Left lung (tissue), 10 donors: Measurements from ENCODE around the gene SSC4D. TPM values are rescaled to one million over a fixed set of nuclear protein-coding genes. Genes with fewer than 3 reads are reported as not detected.

Experiments
- ATAC-seq: fragments of 200-7000 bp; cut with Tn5 transposase; one replicate; pipeline ENCODE4 v1.9.1; 2020; ENCODE audit warnings: moderate library complexity
- DNase-seq, 4 donors: peaks; one replicate each; pipeline ENCODE4 v3.0.0-alpha.2; 2013 to 2020
- H3K27ac ChIP-seq, 2 donors: fragments of 200-600 bp; sonication (generic) in 1 of 2; one replicate each; pipeline versions ENCODE4 v1.5.0 to v1.8.0; 2020 to 2021
- H3K27me3 ChIP-seq, 2 donors: fragments of 200-600 bp; sonication (generic) in 1 of 2; one replicate each; pipeline versions ENCODE4 v1.5.0 to v1.8.0; 2020 to 2021
- H3K36me3 ChIP-seq, 2 donors: fragments of 200-600 bp; sonication (generic) in 1 of 2; one replicate each; pipeline versions ENCODE4 v1.5.0 to v1.8.0; 2020 to 2021
- H3K4me1 ChIP-seq, 2 donors: fragments of 200-600 bp; one replicate each; pipeline ENCODE4 v1.8.0; 2021
- H3K4me3 ChIP-seq, 2 donors: fragments of 200-600 bp; sonication (generic) in 1 of 2; one replicate each; pipeline versions ENCODE4 v1.5.0 to v1.8.0; 2020 to 2021; ENCODE audit warnings: mild to moderate bottlenecking in 1 of 2
- H3K9me3 ChIP-seq, 2 donors: fragments of 200-600 bp; sonication (generic) in 1 of 2; one replicate each; pipeline versions ENCODE4 v1.5.0 to v1.8.0; 2020 to 2021
- intact Hi-C, 2 donors: fragments of 100-400 bp; cut with DNase I; formaldehyde crosslinking; loops; one replicate each; pipeline versions ENCODE4 v1.11.2 to v1.14.2; 2022
- polyA plus RNA-seq, 6 donors: library from polyadenylated mRNA; unstranded; fragments of 120-200 nt; gene quantifications; one replicate each; pipeline ENCODE4 v1.2.1, GENCODE V29; 2013; ENCODE audit not compliant: insufficient read length in 6 of 6
- total RNA-seq, 2 donors: library from RNA; stranded (reverse); fragmentation: NEBNext Ultra II Directional; extraction: Animal tissue kit (Norgen Biotek cat#: 25700); gene quantifications; one replicate each; pipeline ENCODE4 v1.2.1, GENCODE V29; 2021
- TF ChIP-seq, protein P1 (sequence below), 2 donors: fragments of 200-600 bp; sonication (generic) in 1 of 2; IDR thresholded peaks; one replicate each; pipeline versions ENCODE4 v1.5.0 to v1.8.0; 2021; ENCODE audit warnings: antibody characterized with exemption in 2 of 2
- donor health status: DM: no; HTN: yes; CAD: no.
- donor health status: DM: no; HTN: no; CAD: no.

SSC4D gene
- total and polyA plus RNA-seq, 8 donors, result 0.76 to 2.1 (median 1.7) TPM

DNA sequence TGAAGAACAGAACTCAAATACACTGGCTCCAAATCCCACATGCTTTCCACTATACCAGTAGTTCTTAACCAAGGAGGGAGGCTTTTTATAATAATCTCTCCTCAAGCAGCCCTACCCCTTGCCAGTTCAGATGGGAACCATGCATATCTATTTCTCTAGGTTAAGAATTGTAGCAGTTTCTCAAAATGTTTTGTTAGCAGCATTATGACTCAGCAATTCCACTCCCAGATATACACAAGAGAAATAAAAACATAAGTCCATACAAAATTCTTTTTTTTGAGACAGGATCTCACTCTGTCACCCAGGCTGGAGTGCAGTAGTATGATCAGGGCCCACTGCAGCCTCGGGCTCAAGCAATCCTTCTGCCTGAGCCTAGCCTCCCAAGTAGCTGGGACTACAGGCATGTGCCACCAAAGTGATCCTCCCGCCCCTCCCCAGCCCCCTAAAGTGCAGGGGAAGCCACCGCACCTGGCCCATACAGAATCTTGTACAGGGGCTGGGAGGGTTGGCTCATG is 68.8 kb downstream of the SSC4D start:
- ATAC-seq (no peak), DNase-seq (no peak)
- no peaks in the 10 kb centered on the region for H3K27me3 ChIP-seq
- intact Hi-C loops, result no loop called here
- H3K27ac ChIP-seq, result peak overlapping the region in 1 of 2 donors; percentile 50
- TF ChIP-seq, protein P1, sequence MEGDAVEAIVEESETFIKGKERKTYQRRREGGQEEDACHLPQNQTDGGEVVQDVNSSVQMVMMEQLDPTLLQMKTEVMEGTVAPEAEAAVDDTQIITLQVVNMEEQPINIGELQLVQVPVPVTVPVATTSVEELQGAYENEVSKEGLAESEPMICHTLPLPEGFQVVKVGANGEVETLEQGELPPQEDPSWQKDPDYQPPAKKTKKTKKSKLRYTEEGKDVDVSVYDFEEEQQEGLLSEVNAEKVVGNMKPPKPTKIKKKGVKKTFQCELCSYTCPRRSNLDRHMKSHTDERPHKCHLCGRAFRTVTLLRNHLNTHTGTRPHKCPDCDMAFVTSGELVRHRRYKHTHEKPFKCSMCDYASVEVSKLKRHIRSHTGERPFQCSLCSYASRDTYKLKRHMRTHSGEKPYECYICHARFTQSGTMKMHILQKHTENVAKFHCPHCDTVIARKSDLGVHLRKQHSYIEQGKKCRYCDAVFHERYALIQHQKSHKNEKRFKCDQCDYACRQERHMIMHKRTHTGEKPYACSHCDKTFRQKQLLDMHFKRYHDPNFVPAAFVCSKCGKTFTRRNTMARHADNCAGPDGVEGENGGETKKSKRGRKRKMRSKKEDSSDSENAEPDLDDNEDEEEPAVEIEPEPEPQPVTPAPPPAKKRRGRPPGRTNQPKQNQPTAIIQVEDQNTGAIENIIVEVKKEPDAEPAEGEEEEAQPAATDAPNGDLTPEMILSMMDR (IDR thresholded peaks at IDR 0.05), result no peak
- H3K36me3 ChIP-seq, result peaks cover 0 to 73% of the 10 kb centered on the region in 2 donors
- peaks cover 22 to 76% of the 10 kb centered on the region in 2 donors for H3K4me1 ChIP-seq
- H3K9me3 ChIP-seq, result no peaks in the 10 kb centered on the region
- H3K4me3 ChIP-seq, result no peak overlapping the region

Other genes starting within 250 kb of the SSC4D start
- gene SRRM3, start 207.8 kb downstream of the SSC4D start, total RNA-seq, result 1 to 10 TPM in 1 of 2 donors, under 1 TPM in 1; 0.94 to 2.0 TPM
- under 1 TPM; 0.27 to 0.71 (median 0.57) TPM for gene SRRM3, start 207.8 kb downstream of the SSC4D start, polyA plus RNA-seq
- gene HSPB1, start 107.0 kb downstream of the SSC4D start, total RNA-seq, result 100 to 1,000 TPM; 482 to 951 TPM
- 100 to 1,000 TPM; 219 to 380 (median 267) TPM for gene HSPB1, start 107.0 kb downstream of the SSC4D start, polyA plus RNA-seq
- 100 to 1,000 TPM; 116 to 160 TPM for gene YWHAG, start 50.7 kb downstream of the SSC4D start, total RNA-seq
- gene YWHAG, start 50.7 kb downstream of the SSC4D start, polyA plus RNA-seq, result 100 to 1,000 TPM in 5 of 6 donors, 10 to 100 TPM in 1; 99.2 to 114 (median 108) TPM
- 1 to 10 TPM; 2.9 to 3.3 TPM for gene ZP3, start 15.3 kb upstream of the SSC4D start, total RNA-seq
- gene ZP3, start 15.3 kb upstream of the SSC4D start, polyA plus RNA-seq, result 10 to 100 TPM in 1 of 6 donors, 1 to 10 TPM in 5; 1.0 to 13.8 (median 3.0) TPM
- 10 to 100 TPM; 28.1 to 40.9 TPM for gene DTX2, start 52.0 kb upstream of the SSC4D start, total RNA-seq
- gene DTX2, start 52.0 kb upstream of the SSC4D start, polyA plus RNA-seq, result 10 to 100 TPM in 3 of 6 donors, 1 to 10 TPM in 3; 8.3 to 14.3 (median 10.3) TPM
- gene UPK3B, start 100.9 kb upstream of the SSC4D start, total RNA-seq, result 10 to 100 TPM in 1 of 2 donors, 1 to 10 TPM in 1; 5.5 to 15.9 TPM
- 10 to 100 TPM in 5 of 6 donors, 1 to 10 TPM in 1; 7.3 to 40.8 (median 20.0) TPM for gene UPK3B, start 100.9 kb upstream of the SSC4D start, polyA plus RNA-seq
- gene SPDYE16, start 133.6 kb upstream of the SSC4D start, total RNA-seq, result under 1 TPM in 1 of 2 donors, not detected in 1; 0.26 TPM
- gene SPDYE16, start 133.6 kb upstream of the SSC4D start, polyA plus RNA-seq, result 1 to 10 TPM; 3.3 to 6.4 (median 5.2) TPM
- gene POMZP3, start 217.6 kb upstream of the SSC4D start, total RNA-seq, result 10 to 100 TPM; 17.5 to 20.9 TPM
- 10 to 100 TPM; 13.3 to 26.1 (median 19.5) TPM for gene POMZP3, start 217.6 kb upstream of the SSC4D start, polyA plus RNA-seq